Vagina (tissue), 2 donors: Measurements from ENCODE around the gene PPP2R3A.
"Not testable (repeated sequence)": the region's sequence is repeated elsewhere in the genome, so short reads cannot be mapped to it uniquely, and the experiment has no call there.

ENCODE experiments used
- POLR2A ChIP-seq, 2 donors: fragments of 450-650 bp; IDR thresholded peaks; one replicate each; pipeline ENCODE4 v1.6.1; 2017; ENCODE audit warnings: antibody characterized with exemption in 2 of 2, mild to moderate bottlenecking in 2 of 2, moderate library complexity in 2 of 2
- POLR2AphosphoS5 ChIP-seq, 2 donors: sonication (generic); formaldehyde crosslinking; IDR thresholded peaks; one replicate each; pipeline ENCODE4 v1.9.0; 2017; ENCODE audit warnings: antibody characterized with exemption in 2 of 2, mild to moderate bottlenecking in 2 of 2, low read depth in 1 of 2; ENCODE audit not compliant: insufficient read depth in 1 of 2
- TF ChIP-seq, protein P1 (sequence below), 3 experiments: fragments of 450-650 bp in 2 of 3; fragments of 200-600 bp in 1 of 3; sonication (generic) in 1 of 3; IDR thresholded peaks; one replicate each; pipeline ENCODE4 v1.5.1; 2017 to 2019; ENCODE audit warnings: antibody characterized with exemption in 3 of 3, mild to moderate bottlenecking in 2 of 3, moderate library complexity in 2 of 3

- TF ChIP-seq POLR2A (IDR thresholded peaks at IDR 0.05); POLR2AphosphoS5 (IDR thresholded peaks at IDR 0.05; ENCODE audit: insufficient read depth in 1 of 2, low read depth in 1 of 2): not testable (repeated sequence)
- TF ChIP-seq, protein P1, sequence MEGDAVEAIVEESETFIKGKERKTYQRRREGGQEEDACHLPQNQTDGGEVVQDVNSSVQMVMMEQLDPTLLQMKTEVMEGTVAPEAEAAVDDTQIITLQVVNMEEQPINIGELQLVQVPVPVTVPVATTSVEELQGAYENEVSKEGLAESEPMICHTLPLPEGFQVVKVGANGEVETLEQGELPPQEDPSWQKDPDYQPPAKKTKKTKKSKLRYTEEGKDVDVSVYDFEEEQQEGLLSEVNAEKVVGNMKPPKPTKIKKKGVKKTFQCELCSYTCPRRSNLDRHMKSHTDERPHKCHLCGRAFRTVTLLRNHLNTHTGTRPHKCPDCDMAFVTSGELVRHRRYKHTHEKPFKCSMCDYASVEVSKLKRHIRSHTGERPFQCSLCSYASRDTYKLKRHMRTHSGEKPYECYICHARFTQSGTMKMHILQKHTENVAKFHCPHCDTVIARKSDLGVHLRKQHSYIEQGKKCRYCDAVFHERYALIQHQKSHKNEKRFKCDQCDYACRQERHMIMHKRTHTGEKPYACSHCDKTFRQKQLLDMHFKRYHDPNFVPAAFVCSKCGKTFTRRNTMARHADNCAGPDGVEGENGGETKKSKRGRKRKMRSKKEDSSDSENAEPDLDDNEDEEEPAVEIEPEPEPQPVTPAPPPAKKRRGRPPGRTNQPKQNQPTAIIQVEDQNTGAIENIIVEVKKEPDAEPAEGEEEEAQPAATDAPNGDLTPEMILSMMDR (IDR thresholded peaks at IDR 0.05) = not testable (repeated sequence)
Observed at GRCh38 chr3:135935171-135935570, 30.4 kb upstream of the PPP2R3A start.
